ENCODE data around the gene DOK4.

The DOK4 gene

GRCh38 chr16:57472665-57473060 lies 13.6 kb downstream of the DOK4 start:
- no peak overlapping the region for H2AFZ ChIP-seq
- no peak overlapping the region for H3K4me3 ChIP-seq (ENCODE audit: low read depth, low read length)
- TF ChIP-seq CTCF (IDR thresholded peaks at IDR 0.05): no peak
- no peak overlapping the region for H3K4me2 ChIP-seq (ENCODE audit: low read length)
- H3K27me3 ChIP-seq (ENCODE audit: control insufficient read depth, insufficient read depth, low read length): no peaks in the 10 kb centered on the region
- no peak overlapping the region for H3K27ac ChIP-seq
- no peak overlapping the region for H3K9ac ChIP-seq
- no peaks in the 10 kb centered on the region for H3K9me3 ChIP-seq (ENCODE audit: control insufficient read depth, low read length)
- H3K79me2 ChIP-seq: no peaks in the 10 kb centered on the region
- peaks cover 15% of the 10 kb centered on the region for H3K4me1 ChIP-seq
- H3K36me3 ChIP-seq (ENCODE audit: control insufficient read depth, insufficient read depth, low read length): no peaks in the 10 kb centered on the region

- Histone ChIP-seq H3K9ac (no peak overlapping the region), H3K79me2 (no peaks in the 10 kb centered on the region), H3K36me3 (ENCODE audit: control insufficient read depth, insufficient read depth, low read length) (no peaks in the 10 kb centered on the region), H2AFZ (no peak overlapping the region), H3K9me3 (ENCODE audit: control insufficient read depth, low read length) (no peaks in the 10 kb centered on the region), H3K27me3 (ENCODE audit: control insufficient read depth, insufficient read depth, low read length) (no peaks in the 10 kb centered on the region), H3K4me2 (ENCODE audit: low read length) (no peak overlapping the region), H3K4me1 (peaks cover 15% of the 10 kb centered on the region), H3K4me3 (ENCODE audit: low read depth, low read length) (no peak overlapping the region), H3K27ac (no peak overlapping the region)
- no peak for TF ChIP-seq CTCF (IDR thresholded peaks at IDR 0.05)
Measured at GRCh38 chr16:57471852-57472664, 14.2 kb downstream of the DOK4 start.

- no peaks in the 10 kb centered on the region for H3K36me3 ChIP-seq (ENCODE audit: control insufficient read depth, insufficient read depth, low read length)
- H3K27ac ChIP-seq: no peak overlapping the region
Measured at GRCh38 chr16:57471209-57471608, 15.1 kb downstream of the DOK4 start.

GRCh38 chr16:57470711-57471110 lies 15.6 kb downstream of the DOK4 start:
- Histone ChIP-seq H3K4me1 (peaks cover 9% of the 10 kb centered on the region), H3K9me3 (ENCODE audit: control insufficient read depth, low read length) (no peaks in the 10 kb centered on the region), H3K27me3 (ENCODE audit: control insufficient read depth, insufficient read depth, low read length) (no peaks in the 10 kb centered on the region), H3K4me2 (ENCODE audit: low read length) (no peak overlapping the region), H2AFZ (no peak overlapping the region), H3K36me3 (ENCODE audit: control insufficient read depth, insufficient read depth, low read length) (no peaks in the 10 kb centered on the region), H3K9ac (no peak overlapping the region), H3K79me2 (no peaks in the 10 kb centered on the region), H3K4me3 (ENCODE audit: low read depth, low read length) (no peak overlapping the region), H3K27ac (no peak overlapping the region)
- no peak for TF ChIP-seq CTCF (IDR thresholded peaks at IDR 0.05)

More at GRCh38 chr16:57471209-57471608, 15.1 kb downstream of the DOK4 start:
- Histone ChIP-seq H2AFZ (no peak overlapping the region), H3K4me1 (peaks cover 10% of the 10 kb centered on the region), H3K79me2 (no peaks in the 10 kb centered on the region), H3K9me3 (ENCODE audit: control insufficient read depth, low read length) (no peaks in the 10 kb centered on the region), H3K27me3 (ENCODE audit: control insufficient read depth, insufficient read depth, low read length) (no peaks in the 10 kb centered on the region), H3K4me2 (ENCODE audit: low read length) (no peak overlapping the region), H3K9ac (no peak overlapping the region), H3K4me3 (ENCODE audit: low read depth, low read length) (no peak overlapping the region)
- no peak for TF ChIP-seq CTCF (IDR thresholded peaks at IDR 0.05)
